ENCODE data around the gene DAAM1.

The DAAM1 gene

GRCh38 chr14:59268858-59269257 is 80.4 kb downstream of the DAAM1 start:
- no peaks in the 10 kb centered on the region for H3K27me3 ChIP-seq (ENCODE audit: control insufficient read depth, insufficient read depth, low read length)
- no peaks in the 10 kb centered on the region for H3K4me1 ChIP-seq (ENCODE audit: control insufficient read depth, insufficient read depth, low read length)
- no peaks in the 10 kb centered on the region for H3K36me3 ChIP-seq (ENCODE audit: control insufficient read depth, insufficient read depth, low read length)
- no peaks in the 10 kb centered on the region for H3K9me3 ChIP-seq (ENCODE audit: control insufficient read depth, low read length)
- no peak overlapping the region for H3K4me3 ChIP-seq (ENCODE audit: low read length)
- no peak overlapping the region for H3K9ac ChIP-seq (ENCODE audit: low read length)

GRCh38 chr14:59269466-59269865 is 81.0 kb downstream of the DAAM1 start:
- Histone ChIP-seq H3K9me3 (ENCODE audit: control insufficient read depth, low read length) (no peaks in the 10 kb centered on the region), H3K36me3 (ENCODE audit: control insufficient read depth, insufficient read depth, low read length) (no peaks in the 10 kb centered on the region), H3K9ac (ENCODE audit: low read length) (no peak overlapping the region), H3K4me3 (ENCODE audit: low read length) (no peak overlapping the region), H3K4me1 (ENCODE audit: control insufficient read depth, insufficient read depth, low read length) (no peaks in the 10 kb centered on the region), H3K27me3 (ENCODE audit: control insufficient read depth, insufficient read depth, low read length) (no peaks in the 10 kb centered on the region)

- Histone ChIP-seq H3K4me3 (ENCODE audit: low read length) (no peak overlapping the region), H3K9me3 (ENCODE audit: control insufficient read depth, low read length) (no peaks in the 10 kb centered on the region), H3K4me1 (ENCODE audit: control insufficient read depth, insufficient read depth, low read length) (peaks cover 9% of the 10 kb centered on the region), H3K9ac (ENCODE audit: low read length) (no peak overlapping the region), H3K36me3 (ENCODE audit: control insufficient read depth, insufficient read depth, low read length) (no peaks in the 10 kb centered on the region), H3K27me3 (ENCODE audit: control insufficient read depth, insufficient read depth, low read length) (no peaks in the 10 kb centered on the region)
Observed at GRCh38 chr14:59271256-59271655, 82.8 kb downstream of the DAAM1 start.

GRCh38 chr14:59271734-59272133 is 83.3 kb downstream of the DAAM1 start:
- Histone ChIP-seq H3K4me1 (ENCODE audit: control insufficient read depth, insufficient read depth, low read length) (peaks cover 11% of the 10 kb centered on the region), H3K27me3 (ENCODE audit: control insufficient read depth, insufficient read depth, low read length) (no peaks in the 10 kb centered on the region), H3K9ac (ENCODE audit: low read length) (no peak overlapping the region), H3K4me3 (ENCODE audit: low read length) (no peak overlapping the region), H3K9me3 (ENCODE audit: control insufficient read depth, low read length) (no peaks in the 10 kb centered on the region), H3K36me3 (ENCODE audit: control insufficient read depth, insufficient read depth, low read length) (no peaks in the 10 kb centered on the region)

- H3K4me3 ChIP-seq (ENCODE audit: low read length) = no peak overlapping the region
- H3K36me3 ChIP-seq (ENCODE audit: control insufficient read depth, insufficient read depth, low read length) = no peaks in the 10 kb centered on the region
- H3K9ac ChIP-seq (ENCODE audit: low read length) = no peak overlapping the region
- H3K4me1 ChIP-seq (ENCODE audit: control insufficient read depth, insufficient read depth, low read length) = peaks cover 11% of the 10 kb centered on the region
- no peaks in the 10 kb centered on the region for H3K9me3 ChIP-seq (ENCODE audit: control insufficient read depth, low read length)
- no peaks in the 10 kb centered on the region for H3K27me3 ChIP-seq (ENCODE audit: control insufficient read depth, insufficient read depth, low read length)
Observed at GRCh38 chr14:59272633-59273032, 84.2 kb downstream of the DAAM1 start.

- H3K9ac ChIP-seq (ENCODE audit: low read length) = no peak overlapping the region
- H3K36me3 ChIP-seq (ENCODE audit: control insufficient read depth, insufficient read depth, low read length) = no peaks in the 10 kb centered on the region
- H3K4me3 ChIP-seq (ENCODE audit: low read length) = no peak overlapping the region
- no peaks in the 10 kb centered on the region for H3K9me3 ChIP-seq (ENCODE audit: control insufficient read depth, low read length)
- peaks cover 11% of the 10 kb centered on the region for H3K4me1 ChIP-seq (ENCODE audit: control insufficient read depth, insufficient read depth, low read length)
- H3K27me3 ChIP-seq (ENCODE audit: control insufficient read depth, insufficient read depth, low read length) = no peaks in the 10 kb centered on the region
Observed at GRCh38 chr14:59273737-59274136, 85.3 kb downstream of the DAAM1 start.

GRCh38 chr14:59274991-59275391 is 86.5 kb downstream of the DAAM1 start:
- no peaks in the 10 kb centered on the region for H3K36me3 ChIP-seq (ENCODE audit: control insufficient read depth, insufficient read depth, low read length)
- H3K27me3 ChIP-seq (ENCODE audit: control insufficient read depth, insufficient read depth, low read length) = no peaks in the 10 kb centered on the region
- no peak overlapping the region for H3K9ac ChIP-seq (ENCODE audit: low read length)
- no peak overlapping the region for H3K4me3 ChIP-seq (ENCODE audit: low read length)
- no peaks in the 10 kb centered on the region for H3K9me3 ChIP-seq (ENCODE audit: control insufficient read depth, low read length)
- H3K4me1 ChIP-seq (ENCODE audit: control insufficient read depth, insufficient read depth, low read length) = peaks cover 11% of the 10 kb centered on the region

GRCh38 chr14:59275668-59276067 is 87.2 kb downstream of the DAAM1 start:
- H3K9ac ChIP-seq (ENCODE audit: low read length) = no peak overlapping the region

GRCh38 chr14:59276235-59276634 is 87.8 kb downstream of the DAAM1 start:
- Histone ChIP-seq H3K4me3 (ENCODE audit: low read length) (no peak overlapping the region), H3K4me1 (ENCODE audit: control insufficient read depth, insufficient read depth, low read length) (peaks cover 11% of the 10 kb centered on the region), H3K9me3 (ENCODE audit: control insufficient read depth, low read length) (no peaks in the 10 kb centered on the region), H3K9ac (ENCODE audit: low read length) (no peak overlapping the region), H3K27me3 (ENCODE audit: control insufficient read depth, insufficient read depth, low read length) (no peaks in the 10 kb centered on the region), H3K36me3 (ENCODE audit: control insufficient read depth, insufficient read depth, low read length) (no peaks in the 10 kb centered on the region)

More at GRCh38 chr14:59275668-59276067, 87.2 kb downstream of the DAAM1 start:
- Histone ChIP-seq H3K9me3 (ENCODE audit: control insufficient read depth, low read length) (no peaks in the 10 kb centered on the region), H3K4me3 (ENCODE audit: low read length) (no peak overlapping the region), H3K27me3 (ENCODE audit: control insufficient read depth, insufficient read depth, low read length) (no peaks in the 10 kb centered on the region), H3K36me3 (ENCODE audit: control insufficient read depth, insufficient read depth, low read length) (no peaks in the 10 kb centered on the region), H3K4me1 (ENCODE audit: control insufficient read depth, insufficient read depth, low read length) (peaks cover 11% of the 10 kb centered on the region)

GRCh38 chr14:59277659-59278058 is 89.2 kb downstream of the DAAM1 start:
- Histone ChIP-seq H3K9ac (ENCODE audit: low read length) (no peak overlapping the region), H3K27me3 (ENCODE audit: control insufficient read depth, insufficient read depth, low read length) (no peaks in the 10 kb centered on the region), H3K4me1 (ENCODE audit: control insufficient read depth, insufficient read depth, low read length) (peaks cover 11% of the 10 kb centered on the region), H3K9me3 (ENCODE audit: control insufficient read depth, low read length) (no peaks in the 10 kb centered on the region), H3K4me3 (ENCODE audit: low read length) (no peak overlapping the region), H3K36me3 (ENCODE audit: control insufficient read depth, insufficient read depth, low read length) (no peaks in the 10 kb centered on the region)

GRCh38 chr14:59278111-59278510 is 89.6 kb downstream of the DAAM1 start:
- H3K4me1 ChIP-seq (ENCODE audit: control insufficient read depth, insufficient read depth, low read length) = peaks cover 11% of the 10 kb centered on the region
- no peaks in the 10 kb centered on the region for H3K36me3 ChIP-seq (ENCODE audit: control insufficient read depth, insufficient read depth, low read length)
- no peak overlapping the region for H3K4me3 ChIP-seq (ENCODE audit: low read length)
- no peaks in the 10 kb centered on the region for H3K27me3 ChIP-seq (ENCODE audit: control insufficient read depth, insufficient read depth, low read length)
- H3K9me3 ChIP-seq (ENCODE audit: control insufficient read depth, low read length) = no peaks in the 10 kb centered on the region
- no peak overlapping the region for H3K9ac ChIP-seq (ENCODE audit: low read length)

- H3K9me3 ChIP-seq (ENCODE audit: control insufficient read depth, low read length) = no peaks in the 10 kb centered on the region
- H3K4me1 ChIP-seq (ENCODE audit: control insufficient read depth, insufficient read depth, low read length) = peaks cover 5% of the 10 kb centered on the region
- no peaks in the 10 kb centered on the region for H3K36me3 ChIP-seq (ENCODE audit: control insufficient read depth, insufficient read depth, low read length)
- H3K9ac ChIP-seq (ENCODE audit: low read length) = no peak overlapping the region
- no peaks in the 10 kb centered on the region for H3K27me3 ChIP-seq (ENCODE audit: control insufficient read depth, insufficient read depth, low read length)
- no peak overlapping the region for H3K4me3 ChIP-seq (ENCODE audit: low read length)
Observed at GRCh38 chr14:59280961-59281360, 92.5 kb downstream of the DAAM1 start.
